ENCODE measurements around the gene FER.

Gene FER

GRCh38 chr5:108937221-108937620, 189.5 kb downstream of the FER start:
- no peak for TF ChIP-seq Cebpa-rat (IDR thresholded peaks at IDR 0.05)
- H3K4me3 ChIP-seq: no peak overlapping the region
- H3K9ac ChIP-seq: no peak overlapping the region
- no peaks in the 10 kb centered on the region for H3K4me1 ChIP-seq
- H4K20me1 ChIP-seq: no peaks in the 10 kb centered on the region
- no peaks in the 10 kb centered on the region for H3K27me3 ChIP-seq
- H3K36me3 ChIP-seq: no peaks in the 10 kb centered on the region
- H3K27ac ChIP-seq: no peak overlapping the region
- H3K9me3 ChIP-seq (replicated peaks in 1 of 11): peaks cover 0 to 8% (median 3%) of the 10 kb centered on the region in 11 experiments; a peak in 5 of 22 replicates
- no peak overlapping the region for H3K4me2 ChIP-seq

DNA sequence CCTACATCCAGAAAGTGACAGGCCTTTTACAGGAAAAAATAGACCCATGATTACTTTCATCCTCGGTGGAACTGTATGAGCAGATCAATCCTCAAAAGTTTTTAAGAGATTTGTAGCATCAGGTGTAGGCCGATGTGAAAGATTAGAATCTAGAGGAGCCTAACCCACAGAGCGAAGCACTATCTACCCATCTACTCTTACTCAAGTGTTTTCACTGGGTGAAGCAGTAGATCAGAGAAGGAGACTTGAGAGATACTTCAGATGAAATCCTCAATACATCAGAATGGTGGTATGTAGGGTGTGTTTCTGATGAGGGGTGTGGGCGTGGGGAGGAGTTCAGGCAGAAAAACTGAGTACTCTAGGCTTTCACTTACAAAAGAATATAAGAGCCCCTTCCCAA, 192.8 kb downstream of the FER start:
- Histone ChIP-seq H3K4me1 (no peaks in the 10 kb centered on the region), H3K4me3 (no peak overlapping the region)

DNA sequence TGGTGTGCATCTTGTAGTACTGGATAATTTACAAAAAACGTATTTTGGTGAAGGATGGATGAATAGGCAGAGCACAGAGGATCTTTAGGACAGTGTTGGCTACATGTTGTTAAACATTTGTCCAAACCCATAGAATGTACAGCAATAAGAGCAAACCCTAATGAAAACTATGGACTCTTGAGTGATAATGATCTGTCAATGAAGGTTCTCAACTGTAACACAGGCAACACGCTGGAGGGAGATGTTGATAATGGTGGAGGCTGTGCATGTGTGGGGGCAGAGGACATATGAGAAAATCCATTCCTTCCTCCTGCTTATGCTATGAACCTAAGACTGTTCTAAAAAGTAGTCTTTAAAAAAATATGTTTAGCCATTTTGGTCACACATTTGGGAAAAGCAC, 194.0 kb downstream of the FER start:
- no peaks in the 10 kb centered on the region for H4K20me1 ChIP-seq
- H3K4me3 ChIP-seq: no peak overlapping the region
- H3K4me2 ChIP-seq: no peak overlapping the region
- H3K9ac ChIP-seq: no peak overlapping the region
- H3K36me3 ChIP-seq: peaks cover 0 to 2% (median 0%) of the 10 kb centered on the region in 11 experiments; a peak in 2 of 22 replicates
- no peak overlapping the region for H3K27ac ChIP-seq
- no peaks in the 10 kb centered on the region for H3K27me3 ChIP-seq
- TF ChIP-seq Cebpa-rat (IDR thresholded peaks at IDR 0.05): no peak
- no peaks in the 10 kb centered on the region for H3K9me3 ChIP-seq (replicated peaks in 1 of 11)
- H3K4me1 ChIP-seq: no peaks in the 10 kb centered on the region

More for the DNA sequence above, 192.8 kb downstream of the FER start:
- Histone ChIP-seq H4K20me1 (no peaks in the 10 kb centered on the region), H3K27ac (no peak overlapping the region), H3K27me3 (no peaks in the 10 kb centered on the region), H3K9me3 (replicated peaks in 1 of 11) (no peaks in the 10 kb centered on the region), H3K9ac (no peak overlapping the region), H3K36me3 (no peaks in the 10 kb centered on the region; a peak in 1 of 22 replicates), H3K4me2 (no peak overlapping the region)
- TF ChIP-seq Cebpa-rat (IDR thresholded peaks at IDR 0.05): no peak

DNA sequence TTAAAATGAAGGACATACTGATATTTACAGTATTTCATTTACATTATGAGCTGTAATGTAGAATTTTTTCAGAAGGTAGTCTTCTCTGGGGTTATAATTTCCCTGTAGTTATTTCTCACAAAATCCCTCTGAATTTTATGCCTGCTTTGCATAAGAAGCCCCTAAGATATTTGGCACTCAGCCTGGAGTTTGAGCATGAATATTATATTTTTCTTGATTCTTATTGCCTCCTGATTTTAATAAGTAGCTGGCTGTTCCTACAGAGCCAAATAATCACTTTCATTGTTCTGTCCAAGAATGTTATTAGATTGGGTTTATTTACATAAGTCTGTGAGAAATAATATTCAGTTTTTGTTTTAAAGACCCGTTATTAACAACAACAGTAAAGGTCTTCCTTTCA, 195.0 kb downstream of the FER start:
- Histone ChIP-seq H3K4me1 (no peaks in the 10 kb centered on the region), H3K27me3 (no peaks in the 10 kb centered on the region), H3K36me3 (peaks cover 0 to 7% (median 0%) of the 10 kb centered on the region in 11 experiments; a peak in 2 of 22 replicates), H3K9ac (no peak overlapping the region), H3K4me2 (no peak overlapping the region), H3K4me3 (no peak overlapping the region), H3K9me3 (replicated peaks in 1 of 11) (no peaks in the 10 kb centered on the region), H3K27ac (no peak overlapping the region), H4K20me1 (no peaks in the 10 kb centered on the region)
- TF ChIP-seq Cebpa-rat (IDR thresholded peaks at IDR 0.05): no peak

GRCh38 chr5:108945094-108945493, 197.4 kb downstream of the FER start:
- Histone ChIP-seq H3K4me1 (no peaks in the 10 kb centered on the region), H3K36me3 (peaks cover 0 to 7% (median 0%) of the 10 kb centered on the region in 11 experiments; a peak in 2 of 22 replicates), H4K20me1 (no peaks in the 10 kb centered on the region), H3K27me3 (no peaks in the 10 kb centered on the region), H3K4me3 (no peak overlapping the region), H3K27ac (no peak overlapping the region), H3K9me3 (replicated peaks in 1 of 11) (no peaks in the 10 kb centered on the region), H3K9ac (no peak overlapping the region), H3K4me2 (no peak overlapping the region)
- TF ChIP-seq Cebpa-rat (IDR thresholded peaks at IDR 0.05): no peak

- no peak overlapping the region for H3K4me2 ChIP-seq
Measured at GRCh38 chr5:108946008-108946407, 198.3 kb downstream of the FER start.

DNA sequence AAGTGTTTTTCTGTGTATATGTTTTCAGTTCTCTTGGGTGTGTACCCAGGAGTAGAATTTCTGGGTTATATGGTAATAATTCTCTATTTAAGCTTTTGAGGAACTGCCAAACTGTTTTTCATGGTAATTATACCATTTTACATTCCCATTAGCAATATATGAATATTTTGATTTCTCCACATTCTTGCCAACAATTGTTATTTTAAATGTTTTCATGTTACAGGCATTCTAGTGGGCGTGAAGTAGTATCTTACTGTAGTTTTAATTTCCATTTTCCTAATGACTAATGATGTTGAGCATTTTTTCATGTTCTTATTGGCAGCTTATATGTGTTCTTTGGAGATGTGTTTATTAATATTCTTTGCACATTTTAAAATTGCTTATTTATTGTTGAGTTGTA, 199.5 kb downstream of the FER start:
- Histone ChIP-seq H3K4me2 (no peak overlapping the region), H3K9me3 (replicated peaks in 1 of 11) (no peaks in the 10 kb centered on the region), H3K36me3 (peaks cover 0 to 7% (median 0%) of the 10 kb centered on the region in 11 experiments; a peak in 2 of 22 replicates), H3K4me3 (no peak overlapping the region), H3K27me3 (no peaks in the 10 kb centered on the region), H3K27ac (no peak overlapping the region), H4K20me1 (no peaks in the 10 kb centered on the region), H3K4me1 (no peaks in the 10 kb centered on the region), H3K9ac (no peak overlapping the region)
- no peak for TF ChIP-seq Cebpa-rat (IDR thresholded peaks at IDR 0.05)

More at GRCh38 chr5:108946008-108946407, 198.3 kb downstream of the FER start:
- Histone ChIP-seq H3K4me3 (no peak overlapping the region), H3K36me3 (peaks cover 0 to 7% (median 0%) of the 10 kb centered on the region in 11 experiments; a peak in 2 of 22 replicates), H3K9ac (no peak overlapping the region), H3K27me3 (no peaks in the 10 kb centered on the region), H4K20me1 (no peaks in the 10 kb centered on the region), H3K9me3 (replicated peaks in 1 of 11) (no peaks in the 10 kb centered on the region), H3K27ac (no peak overlapping the region), H3K4me1 (no peaks in the 10 kb centered on the region)
- no peak for TF ChIP-seq Cebpa-rat (IDR thresholded peaks at IDR 0.05)

GRCh38 chr5:108950276-108950675, 202.6 kb downstream of the FER start:
- Histone ChIP-seq H3K9ac (no peak overlapping the region), H3K27me3 (no peaks in the 10 kb centered on the region), H3K4me1 (no peaks in the 10 kb centered on the region), H3K9me3 (replicated peaks in 1 of 11) (no peaks in the 10 kb centered on the region), H3K27ac (no peak overlapping the region), H3K36me3 (peaks cover 0 to 12% (median 0%) of the 10 kb centered on the region in 11 experiments; a peak in 3 of 22 replicates), H3K4me3 (no peak overlapping the region), H4K20me1 (no peaks in the 10 kb centered on the region), H3K4me2 (no peak overlapping the region)
- no peak for TF ChIP-seq Cebpa-rat (IDR thresholded peaks at IDR 0.05)

- H3K27ac ChIP-seq: no peak overlapping the region
- no peak overlapping the region for H3K4me2 ChIP-seq
- peaks cover 0 to 5% (median 0%) of the 10 kb centered on the region in 11 experiments; a peak in 2 of 22 replicates for H3K36me3 ChIP-seq
- TF ChIP-seq Cebpa-rat (IDR thresholded peaks at IDR 0.05): no peak
- no peaks in the 10 kb centered on the region for H3K4me1 ChIP-seq
- H3K9me3 ChIP-seq (replicated peaks in 1 of 11): no peaks in the 10 kb centered on the region
- H3K4me3 ChIP-seq: no peak overlapping the region
- no peak overlapping the region for H3K9ac ChIP-seq
- no peaks in the 10 kb centered on the region for H3K27me3 ChIP-seq
- no peaks in the 10 kb centered on the region; a peak in 1 of 22 replicates for H4K20me1 ChIP-seq
Measured at GRCh38 chr5:108953940-108954339, 206.2 kb downstream of the FER start.

- no peaks in the 10 kb centered on the region for H3K4me1 ChIP-seq
- H3K27ac ChIP-seq: no peak overlapping the region
- H3K4me3 ChIP-seq: no peak overlapping the region
- peaks cover 0 to 10% (median 0%) of the 10 kb centered on the region in 11 experiments; a peak in 3 of 22 replicates for H3K36me3 ChIP-seq
- H3K4me2 ChIP-seq: no peak overlapping the region
- no peaks in the 10 kb centered on the region for H3K27me3 ChIP-seq
- H4K20me1 ChIP-seq: no peaks in the 10 kb centered on the region; a peak in 1 of 22 replicates
- no peak overlapping the region for H3K9ac ChIP-seq
- no peak for TF ChIP-seq Cebpa-rat (IDR thresholded peaks at IDR 0.05)
- no peaks in the 10 kb centered on the region for H3K9me3 ChIP-seq (replicated peaks in 1 of 11)
Measured at GRCh38 chr5:108957333-108957732, 209.6 kb downstream of the FER start.

All from BLaER1 treated with 17β-estradiol and CSF1 and Interleukin-3, amounts not matched to agents 10 nM and 100 nM (cell line).